ENCODE data around the gene KDM4F. TPM values are rescaled to one million over a fixed set of nuclear protein-coding genes. Genes with fewer than 3 reads are reported as not detected.

KDM4F gene
- total and polyA plus RNA-seq, 12 donors, result not detected

- Histone ChIP-seq H3K27ac (peak overlapping the region in 4 of 5 donors; percentile 16 to 74 (median 56)), H3K4me3 (no peak overlapping the region), H3K27me3 (no peaks in the 10 kb centered on the region), H3K36me3 (replicated peaks in 1 of 2) (no peaks in the 10 kb centered on the region), H3K4me1 (replicated peaks in 1 of 2) (peaks cover 15 to 18% of the 10 kb centered on the region in 2 donors), H3K9me3 (replicated peaks in 1 of 3) (no peaks in the 10 kb centered on the region)
- TF ChIP-seq POLR2A (IDR thresholded peaks at IDR 0.05) (no peak), CTCF (IDR thresholded peaks at IDR 0.05) (no peak)
- peak in 6 of 7 donors; percentile 40 to 85 (median 48) for DNase-seq
- intact Hi-C loops (cut with DNase I), result no loop called here
- WGBS, 4 donors, result 43 to 47% (median 46%) methylated on average over 4 of the region's 4 CpGs
These were observed 32.2 kb downstream of the KDM4F start for GRCh38 chr11:95081412-95081811.

- no peak for DNase-seq
- Histone ChIP-seq H3K9me3 (replicated peaks in 1 of 3) (no peaks in the 10 kb centered on the region), H3K36me3 (replicated peaks in 1 of 2) (no peaks in the 10 kb centered on the region), H3K4me1 (replicated peaks in 1 of 2) (peaks cover 13 to 15% of the 10 kb centered on the region in 2 donors), H3K27ac (peak overlapping the region in 3 of 5 donors; percentile 8 to 74 (median 59)), H3K27me3 (no peaks in the 10 kb centered on the region), H3K4me3 (no peak overlapping the region)
- intact Hi-C loops (cut with DNase I), result no loop called here
- 72 to 94% (median 86%) methylated on average over 2 of the region's 2 CpGs for WGBS, 4 donors
- TF ChIP-seq CTCF (IDR thresholded peaks at IDR 0.05) (no peak), POLR2A (IDR thresholded peaks at IDR 0.05) (no peak)
These were observed 33.4 kb downstream of the KDM4F start for GRCh38 chr11:95082576-95083001.

GRCh38 chr11:95084509-95084908 is 35.3 kb downstream of the KDM4F start:
- DNase-seq, result no peak
- Histone ChIP-seq H3K4me1 (replicated peaks in 1 of 2) (peaks cover 21 to 22% of the 10 kb centered on the region in 2 donors), H3K9me3 (replicated peaks in 1 of 3) (no peaks in the 10 kb centered on the region), H3K27ac (no peak overlapping the region), H3K27me3 (no peaks in the 10 kb centered on the region), H3K4me3 (no peak overlapping the region), H3K36me3 (replicated peaks in 1 of 2) (no peaks in the 10 kb centered on the region)
- TF ChIP-seq CTCF (IDR thresholded peaks at IDR 0.05), result no peak
- TF ChIP-seq POLR2A (IDR thresholded peaks at IDR 0.05), result no peak
- intact Hi-C loops (cut with DNase I), result no loop called here

GRCh38 chr11:95085117-95085816 is 36.0 kb downstream of the KDM4F start:
- DNase-seq, result no peak
- Histone ChIP-seq H3K27me3 (no peaks in the 10 kb centered on the region), H3K36me3 (replicated peaks in 1 of 2) (no peaks in the 10 kb centered on the region), H3K9me3 (replicated peaks in 1 of 3) (no peaks in the 10 kb centered on the region), H3K27ac (no peak overlapping the region), H3K4me1 (replicated peaks in 1 of 2) (peaks cover 22 to 23% of the 10 kb centered on the region in 2 donors), H3K4me3 (no peak overlapping the region)
- TF ChIP-seq POLR2A (IDR thresholded peaks at IDR 0.05), result no peak
- TF ChIP-seq CTCF (IDR thresholded peaks at IDR 0.05), result no peak
- intact Hi-C loops (cut with DNase I), result loop anchor here in 1 of 2 donors (5.0 kb wide), 1 partner anchor 52 kb away; no protein-coding TSS in a partner anchor
- WGBS, 4 donors, result 85 to 96% (median 92%) methylated on average over 3 of the region's 3 CpGs

All from adrenal gland (tissue), 12 donors.